ENCODE results near the gene SKI. TPM values are rescaled to one million over a fixed set of nuclear protein-coding genes. Genes with fewer than 3 reads are reported as not detected.
A peak's percentile ranks its signal among the peaks of the same experiment; 100 is the strongest.

SKI gene
- total and polyA plus RNA-seq, 2 of the 4 experiments (the other 2 are of a cell fraction), result 2.3 to 20.1 TPM

DNA sequence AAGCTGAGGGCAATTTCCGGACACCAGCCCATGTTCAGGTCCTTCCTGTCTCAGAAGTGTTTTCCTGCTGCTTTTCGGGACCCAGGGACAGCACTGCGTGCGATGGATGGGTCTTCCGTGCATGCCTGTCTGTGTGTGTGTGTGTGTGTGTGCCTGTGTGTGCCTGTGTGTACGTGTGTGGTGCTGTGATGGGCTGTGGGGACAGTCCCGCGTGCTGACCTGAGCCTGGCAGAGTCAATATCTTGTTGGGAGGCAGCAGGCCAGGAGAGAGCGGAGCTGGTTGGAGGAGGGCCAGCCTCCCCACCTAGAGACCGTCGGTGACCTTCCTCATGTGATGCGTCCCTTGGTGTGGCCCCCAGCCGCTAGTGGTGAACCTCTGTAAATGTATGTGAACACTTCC, 13.7 kb downstream of the SKI start:
- POLR2A ChIA-PET (ENCODE audit: unreplicated experiment), result no interaction called here
- CTCF ChIA-PET, result no interaction called here

More for the DNA sequence above, 13.7 kb downstream of the SKI start:
- intact Hi-C loops (cut with micrococcal nuclease), result no loop called here
- Histone ChIP-seq H2AFZ (replicated peaks; ENCODE audit: low read length, poor library complexity) (no peak overlapping the region), H3K9me1 (ENCODE audit: insufficient read depth, low read length) (peaks cover 43% of the 10 kb centered on the region), H3K9ac (ENCODE audit: low read depth, low read length) (no peak overlapping the region), H4K5ac (ENCODE audit: low read depth, low read length) (no peak overlapping the region), H3K4me3 (ENCODE audit: insufficient read depth, low read depth, low read length) (no peak overlapping the region), H4K20me1 (ENCODE audit: insufficient read depth, low read length) (peaks cover 99% of the 10 kb centered on the region), H3K27ac (ENCODE audit: insufficient read depth, low read length) (no peak overlapping the region), H4K91ac (ENCODE audit: insufficient read depth, low read depth, low read length) (no peak overlapping the region), H3K27me3 (ENCODE audit: control insufficient read depth, insufficient read depth, low read length) (no peaks in the 10 kb centered on the region), H3K4me2 (ENCODE audit: low read depth, low read length) (no peak overlapping the region), H3K4me1 (ENCODE audit: control insufficient read depth, insufficient read depth, low read length) (peaks cover 47% of the 10 kb centered on the region), H3K36me3 (ENCODE audit: control insufficient read depth, insufficient read depth, low read length) (peaks cover 17% of the 10 kb centered on the region; the same call in 1 of the 2 replicates), H2BK120ac (ENCODE audit: low read depth, low read length) (no peak overlapping the region), H2AK9ac (replicated peaks; ENCODE audit: low read depth, low read length, poor library complexity) (peak overlapping the region; percentile 32), H3K56ac (ENCODE audit: extremely low read depth, insufficient read depth, low read length) (no peak overlapping the region), H3K14ac (replicated peaks; ENCODE audit: low read depth, low read length) (no peak overlapping the region), H3K9me3 (ENCODE audit: control insufficient read depth, insufficient read depth, low read length) (no peaks in the 10 kb centered on the region), H3K4ac (ENCODE audit: low read depth, low read length) (no peak overlapping the region), H3K23ac (ENCODE audit: low read depth, low read length) (peak overlapping the region; percentile 29; the same call in 1 of the 2 replicates), H2BK5ac (ENCODE audit: low read depth, low read length, poor library complexity, severe bottlenecking) (no peak overlapping the region), H4K8ac (ENCODE audit: low read depth in 2 of 2, low read length in 2 of 2) (no peak overlapping the region), H2BK15ac (ENCODE audit: low read depth, low read length) (no peak overlapping the region), H3K79me1 (ENCODE audit: low read depth in 1 of 2, low read length in 2 of 2) (peaks cover 0 to 71% of the 10 kb centered on the region in 2 experiments; a peak in 2 of 4 replicates), H2BK20ac (ENCODE audit: low read depth, low read length) (no peak overlapping the region), H2AK5ac (ENCODE audit: low read depth, low read length) (no peak overlapping the region), H3K18ac (ENCODE audit: low read depth, low read length) (no peak overlapping the region)
- WGBS, 2 experiments (ENCODE audit: extremely low coverage in 2 of 2, insufficient read length in 1 of 2), result 83% methylated on average over 6 of the region's 13 CpGs; no CpG with 5 or more reads in 1 of the 2 experiments
- in situ Hi-C loops (cut with MboI; ENCODE audit: low sequenced_read_pairs), result no loop called here
- TF ChIP-seq, protein P1, sequence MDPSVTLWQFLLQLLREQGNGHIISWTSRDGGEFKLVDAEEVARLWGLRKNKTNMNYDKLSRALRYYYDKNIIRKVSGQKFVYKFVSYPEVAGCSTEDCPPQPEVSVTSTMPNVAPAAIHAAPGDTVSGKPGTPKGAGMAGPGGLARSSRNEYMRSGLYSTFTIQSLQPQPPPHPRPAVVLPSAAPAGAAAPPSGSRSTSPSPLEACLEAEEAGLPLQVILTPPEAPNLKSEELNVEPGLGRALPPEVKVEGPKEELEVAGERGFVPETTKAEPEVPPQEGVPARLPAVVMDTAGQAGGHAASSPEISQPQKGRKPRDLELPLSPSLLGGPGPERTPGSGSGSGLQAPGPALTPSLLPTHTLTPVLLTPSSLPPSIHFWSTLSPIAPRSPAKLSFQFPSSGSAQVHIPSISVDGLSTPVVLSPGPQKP (IDR thresholded peaks at IDR 0.05; ENCODE audit: borderline replicate concordance, low read depth, low read length), result no peak
- TF ChIP-seq, protein P2, sequence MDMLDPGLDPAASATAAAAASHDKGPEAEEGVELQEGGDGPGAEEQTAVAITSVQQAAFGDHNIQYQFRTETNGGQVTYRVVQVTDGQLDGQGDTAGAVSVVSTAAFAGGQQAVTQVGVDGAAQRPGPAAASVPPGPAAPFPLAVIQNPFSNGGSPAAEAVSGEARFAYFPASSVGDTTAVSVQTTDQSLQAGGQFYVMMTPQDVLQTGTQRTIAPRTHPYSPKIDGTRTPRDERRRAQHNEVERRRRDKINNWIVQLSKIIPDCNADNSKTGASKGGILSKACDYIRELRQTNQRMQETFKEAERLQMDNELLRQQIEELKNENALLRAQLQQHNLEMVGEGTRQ (IDR thresholded peaks at IDR 0.05; ENCODE audit: low read depth, low read length), result no peak
- TF ChIP-seq FOS (IDR thresholded peaks at IDR 0.05; ENCODE audit: low read depth, low read length) (no peak), RAD21 (IDR thresholded peaks at IDR 0.05; ENCODE audit: low read length) (no peak), CHD1 (IDR thresholded peaks at IDR 0.05; ENCODE audit: low read depth, low read length) (no peak), CEBPB (IDR thresholded peaks at IDR 0.05; ENCODE audit: low read depth, low read length) (no peak), SMC3 (IDR thresholded peaks at IDR 0.05; ENCODE audit: low read depth, low read length) (no peak), MAFK (IDR thresholded peaks at IDR 0.05; ENCODE audit: low read depth, low read length) (no peak), MAZ (IDR thresholded peaks at IDR 0.05; ENCODE audit: borderline replicate concordance, low read depth, low read length) (no peak)
- no TSS peak for BruUV-seq (replicated peaks)
- dilution Hi-C loops (cut with HindIII; ENCODE audit: low sequenced_read_pairs, unreplicated experiment), result no loop called here
- no peak for ATAC-seq (ENCODE audit: low read depth)
- no peak for DNase-seq
